Stomach smooth muscle (tissue), 2 donors: ENCODE data around the gene ZNF618.
"Not testable (repeated sequence)": the region's sequence is repeated elsewhere in the genome, so short reads cannot be mapped to it uniquely, and the experiment has no call there.

Source experiments
- H3K27ac ChIP-seq: one replicate; pipeline ENCODE4 v1.7.0; 2013; ENCODE audit warnings: mild to moderate bottlenecking, low read length, inconsistent platforms
- H3K27me3 ChIP-seq, 2 donors: one replicate each; pipeline ENCODE4 v1.7.0; 2013; ENCODE audit warnings: low read length in 2 of 2; ENCODE audit not compliant: insufficient read depth in 2 of 2, control insufficient read depth in 1 of 2
- H3K36me3 ChIP-seq, 2 donors: one replicate each; pipeline ENCODE4 v1.7.0; 2013; ENCODE audit warnings: low read length in 2 of 2; ENCODE audit not compliant: control insufficient read depth in 2 of 2, insufficient read depth in 2 of 2
- H3K4me1 ChIP-seq: one replicate; pipeline ENCODE4 v1.7.0; 2013; ENCODE audit warnings: low read length; ENCODE audit not compliant: control insufficient read depth, insufficient read depth
- H3K4me3 ChIP-seq, 2 donors: one replicate each; pipeline ENCODE4 v1.7.0; 2013; ENCODE audit warnings: low read length in 2 of 2
- H3K9ac ChIP-seq, 2 donors: one replicate each; pipeline ENCODE4 v1.7.0; 2013; ENCODE audit warnings: low read length in 2 of 2, mild to moderate bottlenecking in 1 of 2
- H3K9me3 ChIP-seq, 2 donors: one replicate each; pipeline ENCODE4 v1.7.0; 2013; ENCODE audit warnings: low read length in 2 of 2; ENCODE audit not compliant: control insufficient read depth in 2 of 2
- donor health status: healthy.
- donor health status: Pancreatic carcinoma.

ZNF618 gene

GRCh38 chr9:114033397-114034103 lies 157.4 kb downstream of the ZNF618 start:
- no peaks in the 10 kb centered on the region for H3K27me3 ChIP-seq
- H3K27ac ChIP-seq: no peak overlapping the region
- H3K4me1 ChIP-seq: no peaks in the 10 kb centered on the region
- H3K9me3 ChIP-seq: no peaks in the 10 kb centered on the region
- H3K36me3 ChIP-seq: peaks cover 5 to 7% of the 10 kb centered on the region in 2 donors
- H3K9ac ChIP-seq: no peak overlapping the region
- no peak overlapping the region for H3K4me3 ChIP-seq

GRCh38 chr9:114034196-114034595 lies 158.1 kb downstream of the ZNF618 start:
- H3K27ac ChIP-seq: no peak overlapping the region
- H3K27me3 ChIP-seq: no peaks in the 10 kb centered on the region
- no peak overlapping the region for H3K4me3 ChIP-seq
- no peak overlapping the region for H3K9ac ChIP-seq
- peaks cover 5 to 11% of the 10 kb centered on the region in 2 donors for H3K36me3 ChIP-seq
- H3K9me3 ChIP-seq: no peaks in the 10 kb centered on the region
- no peaks in the 10 kb centered on the region for H3K4me1 ChIP-seq

GRCh38 chr9:114034661-114035062 lies 158.6 kb downstream of the ZNF618 start:
- H3K4me1 ChIP-seq: no peaks in the 10 kb centered on the region
- H3K36me3 ChIP-seq: peaks cover 5 to 11% of the 10 kb centered on the region in 2 donors
- H3K9me3 ChIP-seq: no peaks in the 10 kb centered on the region
- H3K9ac ChIP-seq: no peak overlapping the region
- H3K27ac ChIP-seq: no peak overlapping the region
- H3K27me3 ChIP-seq: no peaks in the 10 kb centered on the region
- H3K4me3 ChIP-seq: no peak overlapping the region

- H3K9me3 ChIP-seq: no peaks in the 10 kb centered on the region
- no peaks in the 10 kb centered on the region for H3K4me1 ChIP-seq
- H3K36me3 ChIP-seq: peaks cover 5 to 11% of the 10 kb centered on the region in 2 donors
- H3K27ac ChIP-seq: no peak overlapping the region
- H3K9ac ChIP-seq: no peak overlapping the region
- H3K27me3 ChIP-seq: no peaks in the 10 kb centered on the region
- no peak overlapping the region for H3K4me3 ChIP-seq
Observed at GRCh38 chr9:114035221-114035844, 159.2 kb downstream of the ZNF618 start.

GRCh38 chr9:114035845-114036801 lies 160.0 kb downstream of the ZNF618 start:
- no peaks in the 10 kb centered on the region for H3K4me1 ChIP-seq
- H3K9me3 ChIP-seq: no peaks in the 10 kb centered on the region
- no peaks in the 10 kb centered on the region for H3K27me3 ChIP-seq
- no peak overlapping the region for H3K9ac ChIP-seq
- H3K4me3 ChIP-seq: no peak overlapping the region
- H3K36me3 ChIP-seq: peaks cover 5 to 11% of the 10 kb centered on the region in 2 donors
- H3K27ac ChIP-seq: no peak overlapping the region

- Histone ChIP-seq H3K36me3 (peaks cover 5 to 11% of the 10 kb centered on the region in 2 donors), H3K4me1 (no peaks in the 10 kb centered on the region), H3K27ac (no peak overlapping the region), H3K27me3 (no peaks in the 10 kb centered on the region), H3K4me3 (no peak overlapping the region), H3K9ac (no peak overlapping the region), H3K9me3 (no peaks in the 10 kb centered on the region)
Observed at GRCh38 chr9:114037249-114037648, 161.1 kb downstream of the ZNF618 start.

- Histone ChIP-seq H3K36me3 (peaks cover 5 to 11% of the 10 kb centered on the region in 2 donors), H3K4me1 (no peaks in the 10 kb centered on the region), H3K27me3 (no peaks in the 10 kb centered on the region), H3K4me3 (no peak overlapping the region), H3K27ac (no peak overlapping the region), H3K9me3 (no peaks in the 10 kb centered on the region), H3K9ac (no peak overlapping the region)
Observed at GRCh38 chr9:114037961-114038723, 162.0 kb downstream of the ZNF618 start.

- Histone ChIP-seq H3K9me3 (no peaks in the 10 kb centered on the region), H3K27ac (no peak overlapping the region), H3K36me3 (peaks cover 5 to 11% of the 10 kb centered on the region in 2 donors), H3K9ac (no peak overlapping the region), H3K4me3 (no peak overlapping the region), H3K4me1 (no peaks in the 10 kb centered on the region), H3K27me3 (no peaks in the 10 kb centered on the region)
Observed at GRCh38 chr9:114038724-114039313, 162.7 kb downstream of the ZNF618 start.

- Histone ChIP-seq H3K27ac (no peak overlapping the region), H3K9ac (no peak overlapping the region), H3K9me3 (no peaks in the 10 kb centered on the region), H3K4me3 (no peak overlapping the region), H3K36me3 (peaks cover 5 to 11% of the 10 kb centered on the region in 2 donors), H3K4me1 (no peaks in the 10 kb centered on the region), H3K27me3 (no peaks in the 10 kb centered on the region)
Observed at GRCh38 chr9:114039484-114039883, 163.4 kb downstream of the ZNF618 start.

GRCh38 chr9:114043660-114044059 lies 167.6 kb downstream of the ZNF618 start:
- H3K27ac ChIP-seq, H3K4me3 ChIP-seq, H3K36me3 ChIP-seq, H3K4me1 ChIP-seq, H3K9ac ChIP-seq, H3K9me3 ChIP-seq, H3K27me3 ChIP-seq: not testable (repeated sequence)
